GM11168 (cell line): ENCODE results near the gene PDAP1.
"Not testable (repeated sequence)": the region's sequence is repeated elsewhere in the genome, so short reads cannot be mapped to it uniquely, and the experiment has no call there.

Experiments
- in situ Hi-C: fragments of 300-500 bp; cut with MboI; formaldehyde crosslinking; loops from one replicate; pipeline ENCODE4 v1.12.0; 2022; ENCODE audit warnings: low sequenced_read_pairs; ENCODE audit not compliant: unreplicated experiment

Gene PDAP1

DNA sequence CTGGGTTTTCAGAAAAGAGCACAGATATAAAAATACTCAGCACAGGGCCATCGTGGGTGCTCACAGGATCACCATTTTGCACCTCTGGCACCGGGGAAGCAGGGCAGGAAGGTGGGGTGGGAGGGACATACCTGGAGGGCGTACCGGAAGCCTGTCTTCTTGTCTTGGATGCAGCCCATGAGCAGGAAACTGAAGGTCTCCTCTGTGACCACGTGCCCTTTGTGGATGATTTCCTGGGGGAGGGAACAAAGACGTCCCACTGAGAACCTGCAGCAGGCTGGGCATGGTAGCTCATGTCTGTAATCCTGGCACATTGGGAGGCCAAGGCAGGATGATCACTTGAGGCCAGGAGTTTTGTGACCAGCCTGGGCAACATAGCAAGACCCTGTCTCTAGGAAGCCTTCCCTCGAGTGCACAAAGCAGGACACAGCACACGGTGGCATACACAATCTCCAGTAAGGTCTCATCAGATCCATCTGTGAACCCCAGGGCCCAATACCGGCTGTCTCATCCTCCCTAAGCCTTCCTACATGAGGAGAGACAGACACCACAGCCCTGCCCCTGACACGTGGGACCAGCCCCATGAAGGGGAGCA, 20.7 kb upstream of the PDAP1 start:
- in situ Hi-C loops = no loop called here

DNA sequence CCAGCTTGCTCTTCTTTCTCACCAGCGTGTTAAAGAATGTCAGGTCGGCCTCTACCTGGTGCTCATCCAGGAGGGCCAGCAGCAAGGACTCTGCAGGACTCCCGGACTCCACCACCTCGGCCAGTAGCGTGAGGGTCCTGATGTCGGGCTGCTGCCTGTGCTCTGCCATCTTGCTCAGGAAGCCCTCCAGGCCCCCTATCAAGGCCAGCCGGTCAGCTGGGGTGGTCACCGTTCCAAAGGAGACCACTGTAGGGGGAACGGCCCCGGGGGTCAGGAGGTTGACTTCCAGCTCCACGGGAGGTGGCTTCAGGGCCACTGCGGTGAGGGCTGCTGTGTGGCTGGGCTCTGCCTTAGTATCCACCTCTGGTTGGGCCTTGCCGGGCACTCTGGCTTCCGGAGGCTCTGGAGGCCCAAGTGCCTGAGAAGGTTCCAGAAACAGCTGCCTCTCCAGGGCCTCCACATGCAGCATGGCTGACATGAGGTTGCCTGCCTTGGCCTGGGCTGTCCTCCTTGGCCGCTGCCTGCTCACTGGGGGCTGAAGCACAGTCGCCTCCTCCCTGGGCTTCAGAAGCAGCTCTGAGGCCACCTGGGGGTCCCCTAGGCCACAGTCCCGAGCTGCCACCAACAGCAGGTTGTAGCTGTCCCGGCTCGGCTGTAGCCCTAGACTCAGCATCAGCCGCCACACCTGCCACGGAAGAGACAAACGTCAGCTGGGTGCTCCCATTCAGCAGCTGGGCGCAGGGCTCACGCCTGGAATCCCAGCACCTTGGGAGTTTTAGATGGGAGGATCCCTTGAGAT, 16.7 kb upstream of the PDAP1 start:
- in situ Hi-C loops = no loop called here

DNA sequence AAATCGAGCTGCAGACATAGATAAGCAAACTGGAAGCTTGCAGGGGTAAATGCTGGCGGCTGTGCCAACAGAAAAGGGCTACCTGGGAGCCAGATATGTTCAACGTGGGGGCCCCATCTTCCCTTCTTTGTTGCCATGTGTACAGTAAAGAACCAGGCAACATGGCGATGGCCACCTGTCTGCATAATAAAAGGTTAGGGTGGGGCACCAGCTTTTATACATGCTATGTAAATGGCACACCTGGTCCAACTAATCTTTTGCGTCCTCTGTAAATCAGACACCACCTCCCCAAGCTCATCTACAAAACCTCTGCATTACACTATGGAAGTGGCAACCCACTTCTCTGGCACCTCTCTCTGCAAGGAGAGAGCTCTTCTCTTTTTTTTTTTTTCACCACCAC, 14.2 kb upstream of the PDAP1 start:
- in situ Hi-C loops = no loop called here

DNA sequence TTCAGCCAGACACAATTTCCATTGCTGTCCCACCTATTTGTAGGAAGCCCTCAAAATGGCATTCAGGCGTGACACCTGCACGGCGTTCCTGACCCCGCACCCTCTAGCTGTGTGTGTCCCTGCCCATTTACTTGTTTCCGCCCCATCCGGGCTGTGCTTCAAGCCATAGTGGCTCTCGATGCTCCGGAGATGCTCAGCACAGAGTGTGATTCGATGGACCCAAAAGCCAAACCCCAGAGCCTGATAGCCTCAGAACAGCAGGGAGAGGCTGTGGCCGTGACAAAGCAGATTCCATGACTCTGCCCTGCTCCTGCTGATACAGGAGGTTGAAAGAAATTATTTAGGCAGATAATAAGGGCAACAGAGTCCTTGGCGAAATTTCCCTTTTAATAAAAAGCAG, 13.8 kb upstream of the PDAP1 start:
- in situ Hi-C loops = no loop called here

DNA sequence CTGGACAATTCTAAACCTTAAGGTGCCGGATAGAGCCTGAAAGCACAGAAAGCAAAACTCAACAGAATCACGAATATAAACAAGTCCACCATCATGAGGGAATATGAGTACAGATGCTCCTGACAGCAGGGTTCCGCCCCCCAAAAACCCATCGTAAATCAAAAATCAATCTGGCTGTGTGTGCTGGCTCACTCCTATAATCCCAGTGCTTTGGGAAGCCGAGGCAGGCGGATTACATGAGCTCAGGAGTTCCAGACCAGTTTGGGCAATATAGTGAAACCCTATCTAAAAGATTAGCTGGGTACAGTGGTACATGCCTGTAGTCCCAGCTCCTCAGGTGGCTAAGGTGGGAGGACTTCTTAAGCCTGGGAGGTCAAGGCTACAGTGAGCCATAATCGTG, 12.6 kb upstream of the PDAP1 start:
- in situ Hi-C loops = no loop called here

DNA sequence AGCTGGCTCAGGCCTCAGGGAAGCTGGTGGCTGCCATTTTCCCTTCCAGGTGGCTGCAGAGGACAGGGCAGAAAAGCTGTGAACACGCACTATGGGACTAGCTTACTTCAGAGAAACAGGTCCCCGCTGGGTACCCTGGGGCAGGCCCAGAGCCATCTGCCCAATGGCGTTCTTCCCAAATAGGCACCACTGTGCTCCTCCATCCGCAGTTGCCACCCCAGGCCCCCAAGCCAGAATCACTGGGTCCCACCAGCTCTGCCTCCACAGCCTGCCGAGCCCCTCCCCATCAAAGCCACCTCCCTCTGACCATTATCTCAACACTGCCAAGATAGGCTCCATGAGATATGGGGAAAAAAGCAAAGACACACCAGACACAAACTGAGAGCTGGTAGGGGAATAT, 11.8 kb upstream of the PDAP1 start:
- in situ Hi-C loops = no loop called here

DNA sequence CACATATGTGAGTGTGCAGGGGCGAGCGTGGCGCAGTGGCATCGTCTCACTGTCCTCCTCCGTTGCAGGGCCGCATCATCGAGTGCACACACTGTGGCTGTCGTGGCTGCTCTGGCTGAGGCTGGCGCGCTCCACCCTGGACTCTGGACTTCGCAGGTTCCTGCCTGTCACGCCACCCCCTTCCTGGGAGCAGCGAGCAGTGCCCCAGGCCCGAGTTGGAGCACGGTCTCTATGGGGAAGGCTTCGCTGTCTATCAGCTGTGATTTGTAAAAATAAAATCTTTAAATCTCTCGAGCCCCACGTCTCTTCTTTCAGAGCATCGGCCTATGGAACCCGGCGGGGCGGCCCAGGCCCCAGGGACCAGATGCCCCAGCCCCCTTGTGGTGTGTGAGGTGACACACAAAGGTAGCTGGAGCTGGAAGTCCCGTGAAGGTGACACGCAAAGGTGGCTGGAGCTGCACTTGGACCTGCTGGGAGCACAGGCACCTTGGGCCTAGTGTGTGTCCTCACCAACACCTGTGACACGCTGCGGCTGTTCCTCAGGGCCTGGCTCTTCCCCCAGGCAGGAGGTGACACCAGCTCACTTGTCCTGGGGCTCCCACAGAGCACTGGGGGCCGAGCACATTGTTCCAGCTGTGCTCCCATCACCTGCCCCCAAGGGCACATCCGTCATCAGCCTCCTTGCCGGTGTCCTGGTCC, 11.1 kb upstream of the PDAP1 start:
- in situ Hi-C loops = no loop called here

DNA sequence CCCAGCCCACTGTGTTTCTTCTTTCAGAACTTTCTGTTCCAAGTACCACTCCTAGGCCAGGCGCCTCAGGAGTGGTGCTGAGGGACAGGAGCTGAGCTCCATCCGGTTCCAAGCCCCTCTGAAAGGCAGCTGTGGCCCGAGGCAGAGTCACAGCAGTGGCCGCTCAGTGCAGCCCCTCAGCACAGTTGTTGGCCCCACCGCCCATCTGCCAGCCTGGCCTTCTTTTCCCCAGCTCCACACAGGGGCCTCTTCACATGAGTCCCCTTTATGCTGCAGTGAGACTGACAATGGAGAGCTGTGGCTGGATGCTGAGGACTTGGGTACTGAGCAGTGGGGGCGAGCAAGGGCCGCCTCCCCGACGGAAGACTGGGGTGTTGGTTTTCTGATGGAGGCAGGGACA, 9.9 kb upstream of the PDAP1 start:
- in situ Hi-C loops = no loop called here

DNA sequence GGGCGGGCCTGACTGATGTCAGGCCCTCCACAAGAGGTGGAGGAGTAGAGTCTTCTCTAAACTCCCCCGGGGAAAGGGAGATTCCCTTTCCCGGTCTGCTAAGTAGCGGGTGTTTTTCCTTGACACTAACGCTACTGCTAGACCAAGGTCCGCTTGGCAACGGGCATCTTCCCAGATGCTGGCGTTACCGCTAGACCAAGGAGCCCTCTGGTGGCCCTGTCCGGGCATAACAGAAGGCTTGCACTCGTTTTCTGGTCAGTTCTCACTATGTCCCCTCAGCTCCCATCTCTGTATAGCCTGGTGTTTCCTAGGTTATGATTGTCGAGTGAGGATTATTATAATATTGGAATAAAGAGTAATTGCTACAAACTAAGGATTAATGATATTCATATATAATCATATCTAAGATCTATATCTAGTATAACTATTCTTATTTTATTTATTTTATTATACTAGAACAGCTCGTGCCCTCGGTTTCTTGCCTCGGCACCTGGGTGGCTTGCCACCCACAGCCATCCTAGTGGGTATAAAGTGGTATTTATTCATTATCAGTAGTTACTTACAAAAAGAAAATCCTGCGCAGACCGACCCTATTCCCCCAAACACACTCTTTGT, 7.2 kb upstream of the PDAP1 start:
- in situ Hi-C loops = not testable (repeated sequence)

DNA sequence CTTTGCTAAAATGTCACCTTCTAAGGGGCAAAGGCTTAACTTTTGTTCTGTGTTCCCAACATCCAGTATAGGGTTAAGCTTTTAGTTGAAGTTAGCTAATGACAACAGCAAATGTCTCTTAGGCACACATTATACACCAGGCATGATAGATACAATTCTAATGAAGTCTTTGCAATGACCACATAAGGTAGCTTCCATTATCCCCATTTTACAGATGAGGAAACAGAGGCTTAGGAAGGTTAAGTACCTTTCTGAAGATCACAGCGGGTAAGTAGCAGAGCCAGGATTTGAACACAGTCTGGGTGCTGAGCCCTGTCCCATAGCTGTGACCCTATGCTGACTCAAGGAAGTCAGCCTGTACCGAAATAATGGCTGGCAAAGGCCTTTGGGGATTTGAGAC, 2.2 kb upstream of the PDAP1 start:
- in situ Hi-C loops = no loop called here

DNA sequence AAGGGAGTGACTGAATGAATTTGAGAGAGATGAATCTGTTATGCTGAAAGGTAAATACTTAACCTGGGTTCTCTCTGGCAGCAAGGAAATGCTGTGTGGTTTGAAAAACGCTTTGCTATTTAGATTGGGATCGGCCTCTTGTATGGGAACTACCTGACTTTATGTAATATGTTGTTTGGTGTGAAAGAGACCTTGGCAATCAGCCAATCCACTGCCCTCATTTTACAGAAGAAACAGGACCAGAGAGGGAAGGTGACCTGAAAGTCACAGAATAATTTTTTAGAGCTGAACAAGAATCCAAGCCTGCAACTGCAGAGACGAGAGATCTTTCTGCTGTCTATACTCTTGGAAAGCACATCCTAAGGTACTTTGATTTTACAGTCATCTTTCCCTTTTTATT, 1.4 kb upstream of the PDAP1 start:
- in situ Hi-C loops = no loop called here

DNA sequence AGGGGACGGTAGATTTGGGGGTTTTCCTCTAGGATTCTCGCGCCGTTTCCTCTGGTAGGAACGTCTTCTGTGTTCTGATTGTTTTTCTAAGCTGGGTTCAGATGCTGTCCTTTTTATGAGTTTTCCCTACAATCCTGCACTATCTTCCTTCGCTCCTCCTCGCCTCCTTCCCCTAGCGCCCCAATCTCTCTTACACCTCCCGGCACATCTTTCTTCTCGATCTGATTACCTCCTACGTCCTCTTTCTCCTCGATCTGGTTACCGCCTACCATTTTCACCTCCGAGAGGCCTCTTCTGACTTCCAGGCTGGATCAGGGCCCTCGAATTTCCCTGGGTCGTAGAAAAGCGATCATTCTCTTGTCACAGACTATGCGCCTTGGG, 785 bp upstream of the PDAP1 start:
- in situ Hi-C loops = no loop called here

DNA sequence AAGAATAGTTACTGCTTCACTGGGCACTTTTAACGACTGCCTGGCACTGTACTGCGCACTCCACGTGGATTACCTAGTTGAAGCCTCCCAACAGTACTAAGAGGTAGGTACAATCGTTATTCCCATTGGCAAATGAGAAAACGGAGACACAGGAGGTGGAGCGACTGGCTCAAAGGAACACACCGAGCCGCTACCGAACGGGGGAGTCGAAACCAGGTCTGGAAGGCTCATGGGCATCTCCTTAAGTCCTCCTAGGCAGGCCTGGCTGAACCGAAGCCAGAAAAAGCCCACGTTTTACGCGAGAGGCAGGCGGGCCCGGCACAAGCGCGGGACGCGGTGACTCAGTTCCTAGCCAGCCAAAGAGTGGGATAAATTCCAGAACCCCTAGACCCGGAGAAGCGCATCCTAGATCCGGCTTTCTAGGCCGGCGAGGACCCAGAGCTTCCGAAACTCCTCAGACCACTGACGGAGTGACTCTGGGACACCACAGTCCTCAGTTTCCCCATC, 472 bp downstream of the PDAP1 start:
- in situ Hi-C loops = no loop called here

DNA sequence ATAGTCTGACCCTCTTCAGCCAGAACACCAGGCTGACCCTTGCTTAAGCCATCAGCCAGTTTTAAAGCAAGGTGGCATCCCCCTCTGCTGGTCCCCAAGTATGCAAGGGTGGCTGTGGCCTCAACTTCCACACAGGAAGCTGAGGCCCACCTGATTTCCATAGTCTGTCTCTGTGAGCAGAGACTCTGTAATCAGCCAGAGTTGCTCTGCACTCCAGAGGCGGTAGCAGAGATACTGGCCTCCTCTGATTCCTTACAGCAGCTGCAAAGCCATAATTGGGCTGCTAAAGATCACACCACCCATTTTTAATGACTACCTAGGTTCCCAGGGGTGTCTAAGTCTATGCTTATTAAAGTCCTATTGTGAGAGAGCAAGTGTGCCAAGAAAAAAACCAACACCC, 1.8 kb downstream of the PDAP1 start:
- in situ Hi-C loops = no loop called here

DNA sequence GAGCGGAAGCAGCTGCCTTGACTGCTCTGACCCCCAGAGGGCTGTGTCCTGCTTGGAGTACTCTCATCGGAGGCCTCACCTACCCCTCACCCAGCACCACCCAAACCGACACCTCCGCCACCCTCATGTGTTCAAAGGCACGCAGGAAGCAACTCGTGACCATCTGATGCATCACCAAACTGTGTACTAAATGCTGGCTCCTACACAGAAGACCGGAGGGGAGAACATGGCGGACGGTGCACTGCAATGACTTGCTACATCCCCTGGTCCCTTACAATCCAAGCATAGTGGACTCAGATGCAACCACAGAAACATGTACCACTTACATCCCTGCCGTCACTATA, 3.4 kb downstream of the PDAP1 start:
- in situ Hi-C loops = no loop called here

DNA sequence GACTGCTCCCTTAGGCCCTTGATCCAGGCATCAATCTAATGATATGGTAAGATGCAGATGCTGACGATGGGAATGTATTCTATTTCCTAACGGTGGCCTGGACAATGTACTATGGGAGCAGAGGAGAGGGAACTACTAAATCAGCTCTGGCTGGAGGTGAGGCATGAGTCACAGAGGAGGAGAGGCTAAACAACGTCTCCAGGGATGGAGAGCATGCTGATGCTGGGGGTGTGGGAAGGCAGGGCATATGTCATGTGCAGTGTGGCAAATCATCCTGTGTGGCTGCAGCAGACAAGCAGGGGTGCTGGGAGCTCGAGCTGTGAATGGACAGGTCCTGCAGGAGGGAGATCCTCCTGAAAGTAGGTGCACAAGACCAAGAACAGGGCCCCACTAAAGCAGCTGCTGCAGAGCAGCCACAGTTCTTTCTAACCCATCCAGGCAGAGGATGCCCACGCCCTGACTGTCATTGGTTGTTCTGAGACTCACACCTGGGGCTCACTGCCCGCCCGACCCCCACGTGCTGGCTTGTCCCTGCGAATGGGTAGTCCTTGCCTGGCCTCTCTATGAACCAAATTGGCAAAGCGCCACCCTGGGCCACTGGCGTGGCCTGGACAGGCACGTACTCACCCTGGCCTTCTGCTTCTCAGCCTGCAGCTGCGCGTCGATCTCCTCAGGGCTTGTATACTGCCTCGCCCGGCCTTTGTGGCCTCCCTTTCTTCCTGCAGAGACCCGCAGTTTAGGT, 4.0 kb downstream of the PDAP1 start:
- in situ Hi-C loops = no loop called here

DNA sequence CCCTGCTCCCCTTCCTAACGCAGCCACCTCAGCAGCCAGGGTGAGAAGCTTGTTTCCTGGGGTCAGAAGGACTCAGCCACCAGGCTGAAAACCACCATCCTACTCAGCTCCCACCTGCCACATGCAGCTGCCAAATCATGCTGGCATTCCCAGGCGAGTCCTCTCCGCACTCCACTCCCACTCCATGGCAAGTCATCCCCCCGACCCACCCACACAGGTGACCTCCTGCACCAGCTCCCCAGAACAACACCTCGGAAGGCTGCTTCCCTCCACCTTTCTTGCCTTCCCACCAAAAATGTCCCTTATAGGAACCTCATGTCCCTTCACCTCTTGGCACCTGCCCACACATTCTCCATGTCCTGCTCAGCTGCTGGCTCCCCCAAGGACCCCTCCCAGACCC, 4.6 kb downstream of the PDAP1 start:
- in situ Hi-C loops = no loop called here

DNA sequence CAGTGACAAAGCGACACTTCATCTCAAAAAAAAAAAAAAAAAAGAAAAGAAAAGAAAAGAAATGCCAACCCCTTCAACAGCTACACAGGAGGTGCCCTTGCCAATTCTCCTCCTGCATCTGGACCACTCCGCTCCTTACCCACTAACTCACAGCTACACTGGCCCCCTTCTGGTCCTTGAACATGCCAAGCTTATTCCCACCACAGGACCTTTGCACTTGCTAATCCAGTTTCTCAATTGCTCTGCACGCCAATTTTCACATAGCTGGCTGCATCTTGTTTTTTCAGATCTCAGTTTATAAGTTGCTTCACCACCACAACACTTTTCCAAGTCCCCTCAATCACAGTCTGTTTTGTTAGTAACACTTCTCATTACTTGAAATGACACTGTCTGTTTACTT, 5.5 kb downstream of the PDAP1 start:
- in situ Hi-C loops = no loop called here

DNA sequence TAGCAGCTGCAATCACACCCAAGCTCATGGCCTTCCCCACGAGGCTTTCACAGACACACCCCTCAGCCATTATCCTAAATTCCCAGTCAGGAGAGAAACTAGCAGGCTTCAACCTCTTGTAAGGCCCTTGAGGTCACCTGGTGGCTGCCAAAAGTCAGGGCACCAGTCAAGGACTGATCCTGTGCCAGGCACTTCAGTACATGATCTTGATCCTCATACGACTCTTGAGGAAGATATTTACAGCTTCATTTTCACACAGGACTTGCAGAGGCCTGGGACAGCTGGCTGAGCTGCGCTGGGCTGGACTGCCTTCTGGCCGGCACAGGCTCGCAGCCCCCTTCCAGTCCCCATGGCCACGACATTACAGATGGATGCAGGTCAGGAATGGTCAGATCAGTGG, 8.8 kb downstream of the PDAP1 start:
- in situ Hi-C loops = no loop called here

DNA sequence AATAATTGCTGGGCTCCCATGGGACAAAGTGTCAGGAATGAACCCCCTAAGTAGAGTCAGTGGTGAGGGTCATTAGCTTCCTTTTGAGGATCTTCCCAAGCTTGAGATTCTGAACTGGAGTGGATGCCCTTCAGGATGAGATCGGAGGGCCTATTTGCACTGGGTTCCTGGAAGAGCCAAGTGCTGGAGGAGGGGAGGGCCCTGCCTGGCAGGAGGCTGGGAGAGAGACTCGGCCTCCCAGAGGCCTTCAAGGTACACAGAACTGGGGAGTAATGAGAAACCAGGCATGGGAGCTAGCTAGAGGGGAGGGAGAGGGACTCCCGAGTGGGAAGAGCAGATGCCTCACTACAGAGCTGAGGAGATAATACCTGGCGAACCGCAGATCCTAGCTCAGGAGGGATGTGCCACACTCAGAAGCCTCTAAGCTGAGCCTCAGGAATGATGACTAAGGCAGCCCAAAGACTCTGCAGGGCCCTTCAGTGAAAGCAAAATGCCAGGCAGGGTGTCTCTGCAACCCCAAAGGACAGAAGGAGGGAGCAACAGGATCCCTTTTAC, 9.4 kb downstream of the PDAP1 start:
- in situ Hi-C loops = no loop called here
